Measurements from ENCODE around the gene DPYSL3.
"Not testable (repeated sequence)": the region's sequence is repeated elsewhere in the genome, so short reads cannot be mapped to it uniquely, and the experiment has no call there.

Gene DPYSL3

DNA sequence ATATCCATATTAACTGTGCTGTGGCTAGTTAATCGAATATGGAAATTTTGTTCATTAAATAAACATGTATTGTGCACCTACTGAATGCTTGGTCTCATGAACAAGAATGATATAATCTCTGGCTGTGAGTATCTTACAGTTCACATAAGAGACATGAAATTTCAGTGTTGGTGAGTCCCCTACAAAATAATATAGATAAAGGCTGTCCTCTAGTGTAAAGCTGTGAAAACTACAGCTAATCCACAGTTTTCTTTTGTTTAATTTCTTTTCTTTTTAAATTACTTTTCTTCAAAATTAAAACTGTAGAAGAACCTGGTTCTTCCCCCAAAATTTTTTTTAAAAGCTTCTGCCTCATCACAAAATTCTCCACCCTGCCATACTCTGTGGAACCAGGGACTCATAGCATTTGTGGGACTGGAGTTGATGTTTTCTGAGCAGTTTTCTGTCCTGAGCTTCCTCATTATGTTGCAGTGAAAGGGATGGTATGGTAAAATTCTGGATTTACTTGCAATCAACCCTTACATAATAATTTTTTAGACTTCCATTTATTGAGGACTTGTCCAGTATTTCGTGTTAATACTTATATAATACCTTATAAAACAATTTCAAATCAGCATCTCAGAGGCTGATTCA, 140.0 kb downstream of the DPYSL3 start:
- no peak for DNase-seq (ENCODE audit: low spot score)

DNA sequence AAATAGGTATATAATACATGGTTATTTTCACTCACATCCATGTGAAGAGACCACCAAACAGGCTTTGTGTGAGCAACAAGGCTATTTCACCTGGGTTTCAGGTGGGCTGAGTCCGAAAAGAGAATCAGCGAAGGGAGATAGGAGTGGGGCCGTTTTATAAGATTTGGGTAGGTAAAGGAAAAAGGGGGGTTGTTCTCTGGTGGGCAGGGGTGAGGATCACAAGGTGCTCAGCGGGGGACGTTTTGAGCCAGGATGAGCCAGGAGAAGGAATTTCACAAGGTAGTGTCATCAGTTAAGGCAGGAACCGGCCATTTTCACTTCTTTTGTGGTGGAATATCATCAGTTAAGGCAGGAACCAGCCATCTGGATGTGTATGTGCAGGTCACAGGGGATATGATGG, 142.5 kb downstream of the DPYSL3 start:
- not testable (repeated sequence) for DNase-seq (ENCODE audit: low spot score)

DNA sequence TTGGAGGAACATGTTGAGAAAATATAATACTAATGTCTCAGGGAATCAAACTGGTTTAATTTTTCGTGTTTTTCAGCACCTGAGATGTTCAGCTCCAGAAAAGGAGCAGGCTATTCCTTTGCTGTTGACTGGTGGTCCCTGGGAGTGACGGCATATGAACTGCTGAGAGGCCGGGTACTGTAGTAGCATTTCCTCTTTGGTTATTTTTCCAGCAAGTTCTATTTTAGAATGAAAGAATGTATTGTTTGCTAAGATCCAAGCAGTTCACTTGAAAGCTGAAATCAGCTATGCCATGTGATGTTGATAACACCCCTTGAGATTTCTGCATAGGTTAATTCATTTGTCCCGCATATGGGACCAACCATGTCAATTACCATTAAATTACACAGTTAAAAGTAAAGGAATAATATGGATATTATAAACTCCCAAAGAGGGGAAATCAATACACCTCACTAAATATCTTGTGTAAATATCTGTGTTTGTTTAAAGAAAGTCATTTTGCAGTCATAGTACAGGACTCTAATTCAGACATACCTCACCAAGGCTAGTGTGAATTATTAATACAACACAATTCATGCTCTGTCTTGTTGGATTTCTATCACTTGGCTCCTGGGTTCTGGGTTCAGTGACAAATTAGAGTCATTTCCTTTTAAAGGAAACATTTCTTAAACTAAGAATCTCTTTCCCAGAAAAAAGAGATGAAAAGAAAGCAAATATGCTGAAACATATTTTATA, 148.3 kb downstream of the DPYSL3 start:
- no peak for DNase-seq (ENCODE audit: low spot score)

DNA sequence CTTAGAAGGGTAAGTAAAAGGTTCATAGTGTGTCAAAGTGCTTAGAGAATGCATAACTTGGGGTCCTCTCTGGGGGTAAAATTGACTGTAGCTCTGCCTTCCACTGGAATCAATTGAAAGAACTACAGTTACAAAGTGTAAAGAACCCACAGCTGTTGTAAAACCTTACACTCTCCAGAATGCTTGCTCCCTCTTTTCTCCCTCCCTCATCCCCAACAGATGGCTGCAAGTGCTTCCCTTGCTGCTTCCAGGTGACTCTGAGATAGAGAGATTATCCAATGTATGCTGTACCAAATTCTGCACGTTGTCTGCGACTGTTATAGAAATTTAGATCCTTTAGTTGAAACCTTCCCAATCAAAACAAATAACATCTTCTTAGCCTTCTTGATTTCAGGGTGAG, 149.1 kb downstream of the DPYSL3 start:
- DNase-seq (ENCODE audit: low spot score), result no peak

DNA sequence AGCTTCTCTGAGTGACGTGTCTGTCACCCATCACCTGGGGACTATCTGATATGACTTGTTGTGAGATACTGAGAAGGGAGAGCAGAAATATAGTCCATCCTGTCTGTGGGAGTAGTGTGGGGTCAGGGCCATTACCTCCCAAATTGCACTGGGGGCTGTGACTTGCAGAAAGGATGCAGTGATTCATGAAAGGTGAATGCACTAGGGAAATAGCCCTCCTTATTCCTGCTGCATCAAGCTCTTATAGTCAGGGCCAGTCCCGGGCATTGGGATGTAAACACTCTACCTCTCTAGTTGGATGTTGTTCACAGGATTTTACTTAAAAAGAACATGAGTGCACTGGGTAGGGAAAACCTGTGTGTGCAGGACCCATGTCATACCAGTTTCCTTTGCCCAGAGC, 150.3 kb downstream of the DPYSL3 start:
- no peak for DNase-seq (ENCODE audit: low spot score)

DNA sequence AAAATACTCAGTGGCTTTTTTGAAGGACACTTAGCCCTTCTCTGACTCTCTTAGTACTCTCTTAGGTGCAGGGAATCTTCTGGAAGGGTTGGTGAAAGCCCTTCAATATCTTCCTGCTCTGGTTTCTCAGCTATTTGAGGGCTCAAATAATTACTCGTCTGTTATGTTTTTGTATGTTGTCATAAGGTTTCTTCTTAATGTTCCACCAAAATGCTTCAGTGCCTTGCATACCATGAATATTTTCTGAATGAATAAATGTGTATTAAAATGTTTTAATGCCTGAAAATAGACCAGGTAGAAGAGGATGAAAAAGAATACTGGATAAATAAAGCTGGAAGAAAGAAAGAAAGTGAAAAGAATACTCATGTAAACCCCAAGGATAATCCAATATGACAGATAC, 150.8 kb downstream of the DPYSL3 start:
- no peak for DNase-seq (ENCODE audit: low spot score)

DNA sequence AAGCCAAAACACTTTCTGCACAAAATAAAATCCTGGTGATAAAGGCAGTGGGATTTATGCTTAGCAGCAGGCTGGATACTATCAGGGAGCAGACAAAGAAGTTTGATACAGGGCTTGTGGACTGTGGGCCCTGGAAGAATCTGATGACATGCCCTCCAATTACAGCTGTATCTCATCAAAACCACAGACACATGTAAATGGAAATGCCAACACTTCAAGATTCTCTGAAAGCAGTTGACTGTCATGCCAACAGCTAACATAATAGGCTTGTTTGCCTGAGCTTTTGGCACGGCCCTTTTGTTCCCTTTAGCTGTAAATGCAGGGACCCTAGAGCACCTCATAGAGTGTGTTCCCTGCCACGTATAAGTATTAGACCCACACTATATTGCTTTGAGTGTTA, 160.6 kb downstream of the DPYSL3 start:
- no peak for DNase-seq (ENCODE audit: low spot score)

DNA sequence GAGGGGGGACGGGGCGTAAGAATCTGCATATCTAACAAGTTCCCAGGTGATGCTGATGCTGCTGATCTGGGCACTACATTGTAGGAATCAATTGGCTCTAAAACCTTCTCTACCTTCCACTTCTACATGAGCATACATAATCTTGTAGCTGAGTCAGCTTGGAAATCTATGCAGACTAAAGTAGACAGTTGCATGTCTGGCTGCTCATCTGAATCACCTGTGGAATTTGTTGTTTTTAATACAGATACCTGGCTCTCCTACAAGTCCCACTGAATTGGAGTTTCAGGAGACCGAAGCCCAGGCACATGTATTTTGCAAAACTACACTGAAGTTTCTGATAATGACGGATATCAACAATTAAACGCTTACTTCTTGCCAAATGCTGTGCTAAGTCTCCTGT, 161.4 kb downstream of the DPYSL3 start:
- no peak for DNase-seq (ENCODE audit: low spot score)

DNA sequence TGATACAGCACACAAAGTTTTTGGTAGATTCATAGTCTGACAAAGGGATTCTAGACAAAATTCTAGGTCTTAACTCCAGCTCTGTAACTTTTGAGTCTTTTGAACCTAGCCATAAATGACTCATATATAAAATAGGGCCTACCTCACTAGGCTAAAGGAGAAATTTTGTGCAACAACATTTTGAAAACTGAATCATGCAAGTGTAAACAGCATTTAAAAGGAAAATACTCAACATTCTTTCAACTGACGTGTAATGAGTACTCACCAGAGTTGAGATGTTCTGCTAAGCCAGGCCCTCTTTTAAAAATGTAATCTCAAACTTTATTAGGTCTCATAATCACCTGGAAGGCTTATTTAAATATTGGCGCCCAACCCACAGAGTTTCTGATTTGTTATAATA, 161.8 kb downstream of the DPYSL3 start:
- no peak for DNase-seq (ENCODE audit: low spot score)

DNA sequence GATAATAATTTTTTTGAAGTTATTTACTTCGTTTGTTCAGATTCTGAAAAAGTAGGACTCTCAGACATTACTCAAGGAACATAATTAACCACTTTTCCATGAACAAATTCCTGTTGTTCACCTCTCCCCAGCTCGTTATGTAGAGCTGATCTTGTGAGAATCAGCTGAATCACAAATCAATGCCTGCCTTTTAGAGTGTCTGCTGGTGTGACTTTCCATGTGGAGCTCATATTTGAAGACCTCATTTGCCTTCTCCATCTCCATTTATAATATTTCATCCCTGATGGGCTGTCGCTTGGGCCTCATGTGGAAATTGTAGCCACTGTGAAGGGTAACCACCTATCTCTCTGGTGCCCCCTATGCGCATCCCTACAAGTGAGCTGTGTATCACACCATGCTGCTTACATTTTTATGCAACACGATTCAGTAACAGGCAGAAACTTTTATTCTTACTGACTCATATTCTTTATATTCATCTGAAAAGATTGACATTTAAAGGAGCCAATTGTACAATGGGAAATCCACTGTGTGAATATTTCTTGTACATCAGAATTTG, 163.8 kb downstream of the DPYSL3 start:
- DNase-seq (ENCODE audit: low spot score), result no peak

DNA sequence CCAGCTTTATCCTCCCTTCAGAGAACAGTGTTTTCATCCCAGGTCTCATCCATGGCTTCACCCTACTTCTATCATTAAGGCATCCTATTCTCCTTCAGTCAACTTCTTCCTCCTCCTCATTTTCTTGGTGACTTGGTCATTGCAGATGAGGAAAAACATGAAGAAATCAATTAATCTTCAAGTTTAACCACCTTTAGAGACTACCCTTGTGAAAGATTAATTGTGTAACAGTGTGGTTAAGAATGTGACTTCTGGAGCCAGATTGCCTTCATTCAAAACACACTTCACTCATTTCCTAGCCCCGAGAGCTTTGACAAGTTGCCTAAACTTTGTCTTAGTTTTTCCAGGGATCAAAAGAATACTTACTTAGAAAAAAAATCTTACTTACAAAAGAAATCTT, 165.0 kb downstream of the DPYSL3 start:
- no peak for DNase-seq (ENCODE audit: low spot score)

DNA sequence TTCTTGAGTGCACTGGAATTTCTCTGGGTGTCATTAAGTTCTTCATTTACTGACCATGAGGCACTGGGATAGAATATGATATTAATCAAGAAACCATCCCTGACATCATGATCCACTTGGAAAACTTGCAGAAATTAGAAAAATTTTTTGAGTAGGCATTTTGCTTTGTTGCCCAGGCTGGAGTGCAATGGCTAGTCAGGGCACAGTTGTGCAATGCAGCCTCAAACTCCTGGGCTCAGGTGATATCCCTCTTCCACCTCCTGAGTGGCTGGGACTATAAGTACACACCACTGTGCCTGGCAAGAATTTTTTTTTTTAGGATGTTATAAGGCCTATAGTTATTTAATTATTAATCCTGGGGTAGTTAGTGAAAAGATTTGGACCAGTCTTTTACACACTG, 168.5 kb downstream of the DPYSL3 start:
- no peak for DNase-seq (ENCODE audit: low spot score)

DNA sequence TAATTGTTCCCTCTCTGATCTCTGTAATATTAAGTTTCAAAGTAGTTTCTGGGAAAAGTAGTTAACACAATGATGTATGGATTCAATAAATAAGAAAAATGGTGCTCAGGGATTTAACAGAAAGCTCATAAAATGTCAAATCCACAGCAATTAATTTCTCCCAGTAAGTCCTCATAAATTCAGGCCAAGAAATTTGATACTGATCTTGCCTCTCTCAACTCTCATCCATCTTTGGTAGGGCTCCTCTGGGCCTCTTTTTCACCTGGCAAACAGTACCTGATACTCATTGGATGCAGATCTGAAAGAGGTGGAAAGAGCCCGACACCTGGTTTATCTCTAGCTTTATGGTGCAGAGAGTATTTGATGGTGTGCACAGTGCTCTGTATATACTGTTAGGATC, 168.9 kb downstream of the DPYSL3 start:
- no peak for DNase-seq (ENCODE audit: low spot score)
